Amniotic stem cell (primary cell): Measurements from ENCODE around the gene GNG2.

Source experiments
- DNase-seq: peaks from one replicate; lab custom pipeline; 2025; lab: John Stamatoyannopoulos, UW

GNG2 gene

DNA sequence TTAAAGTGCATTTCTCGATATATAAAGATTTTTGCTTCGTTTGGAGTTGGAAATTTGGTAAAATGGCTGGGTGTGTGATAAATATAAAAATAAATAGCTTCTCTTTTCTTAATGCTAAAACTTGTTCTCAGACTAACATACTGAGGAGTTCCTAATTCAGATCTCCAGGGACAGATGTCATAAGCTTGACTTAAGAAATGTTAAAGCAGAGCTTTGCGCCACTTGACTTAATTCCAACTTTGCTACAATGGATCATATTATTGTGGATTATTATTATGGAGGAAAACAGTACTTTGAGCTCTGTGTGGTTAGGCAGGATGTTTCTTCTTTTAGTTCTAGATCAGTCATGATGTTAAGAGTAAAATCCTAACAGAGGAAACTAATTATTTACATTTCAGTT is 33.8 kb downstream of the GNG2 start:
- DNase-seq = no peak

DNA sequence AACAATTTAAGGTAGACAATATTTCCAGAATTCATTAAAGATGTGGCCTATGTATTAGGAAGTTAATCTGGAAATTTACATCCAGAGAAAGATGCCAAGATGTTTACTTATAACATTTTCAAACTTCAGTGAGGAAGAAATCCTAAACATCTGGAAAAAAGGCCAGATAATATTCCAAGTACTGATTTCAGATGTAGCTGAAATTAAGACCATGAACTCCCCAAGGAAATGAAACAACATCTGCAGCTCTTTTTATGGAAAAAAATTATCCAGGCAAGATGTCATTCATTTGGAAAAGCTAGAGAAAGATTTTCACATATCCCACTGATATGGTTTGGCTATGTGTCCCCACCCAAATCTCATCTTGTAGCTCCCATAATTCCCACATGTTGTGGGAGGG is 35.0 kb downstream of the GNG2 start:
- DNase-seq = no peak

DNA sequence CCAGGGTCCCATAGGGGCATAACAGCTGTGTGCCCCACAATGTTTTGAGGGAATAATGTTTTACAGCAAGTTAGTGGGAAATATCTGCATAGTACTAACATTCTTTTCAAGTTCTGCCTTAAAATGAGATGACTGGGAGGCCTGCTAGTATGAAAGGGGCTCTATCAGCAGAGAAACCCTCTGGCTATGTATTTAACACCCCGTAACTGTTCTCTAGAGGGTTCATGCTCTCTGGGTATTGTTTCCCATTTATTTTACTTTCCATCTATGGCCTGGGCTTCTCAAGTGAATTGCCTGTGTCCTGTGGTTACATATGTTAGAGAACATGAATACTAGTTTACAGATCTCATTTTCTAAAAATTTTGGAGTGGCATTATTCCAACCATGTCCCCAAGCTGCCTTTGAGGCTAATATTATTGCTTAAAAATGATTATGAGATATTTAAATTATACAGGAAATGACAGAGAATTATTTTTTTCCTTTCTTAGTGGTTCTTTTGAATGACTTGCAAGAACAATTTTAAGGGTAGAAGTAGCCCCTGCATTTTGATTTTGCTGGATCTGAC is 37.5 kb downstream of the GNG2 start:
- no peak for DNase-seq

DNA sequence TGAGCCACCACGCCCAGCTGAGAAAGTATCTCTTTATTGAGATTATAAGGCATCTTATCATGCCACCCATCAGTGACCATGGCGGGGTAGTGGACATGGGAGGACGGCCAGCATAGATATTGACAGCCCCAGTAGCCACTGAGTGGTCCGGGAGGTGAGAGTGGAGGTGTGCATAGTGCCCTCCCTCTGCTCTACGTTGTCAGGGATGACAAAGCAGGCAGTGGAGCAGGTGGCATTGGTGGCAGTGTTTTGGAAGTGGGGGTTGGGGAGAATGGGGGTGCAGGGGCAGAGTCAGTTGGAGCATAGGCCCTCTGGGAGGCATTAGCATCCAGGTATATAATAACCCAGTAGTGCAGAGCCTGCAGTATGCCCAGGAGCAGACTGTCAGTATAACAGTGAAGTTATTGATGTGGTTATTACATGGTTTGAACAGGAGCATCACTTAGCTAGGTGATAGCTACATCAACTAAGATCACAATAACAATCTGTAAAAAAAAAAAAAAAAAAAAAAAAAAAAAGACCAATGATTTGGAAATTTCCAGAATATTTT is 41.1 kb downstream of the GNG2 start:
- DNase-seq = no peak

DNA sequence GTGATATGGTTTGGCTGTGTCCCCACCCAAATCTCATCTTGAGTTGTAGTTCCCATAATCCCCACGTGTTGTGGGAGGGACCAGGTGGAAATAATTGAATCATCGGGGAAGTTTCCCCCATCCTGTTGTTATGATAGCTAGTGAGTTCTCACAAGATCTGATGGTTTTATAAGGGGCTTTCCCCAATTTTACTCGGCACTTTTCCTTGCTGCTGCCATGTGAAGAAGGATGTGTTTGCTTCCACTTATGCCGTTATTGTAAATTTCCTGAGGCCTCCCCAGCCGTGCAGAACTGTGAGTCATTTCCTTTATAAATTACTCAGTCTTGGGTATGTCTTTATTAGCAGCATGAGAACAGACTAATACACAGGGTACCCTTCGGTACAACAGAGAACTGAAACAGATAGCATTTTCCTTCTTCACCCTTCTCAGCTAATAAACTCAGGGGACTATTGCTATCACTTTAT is 45.3 kb downstream of the GNG2 start:
- DNase-seq = peak; percentile 10

DNA sequence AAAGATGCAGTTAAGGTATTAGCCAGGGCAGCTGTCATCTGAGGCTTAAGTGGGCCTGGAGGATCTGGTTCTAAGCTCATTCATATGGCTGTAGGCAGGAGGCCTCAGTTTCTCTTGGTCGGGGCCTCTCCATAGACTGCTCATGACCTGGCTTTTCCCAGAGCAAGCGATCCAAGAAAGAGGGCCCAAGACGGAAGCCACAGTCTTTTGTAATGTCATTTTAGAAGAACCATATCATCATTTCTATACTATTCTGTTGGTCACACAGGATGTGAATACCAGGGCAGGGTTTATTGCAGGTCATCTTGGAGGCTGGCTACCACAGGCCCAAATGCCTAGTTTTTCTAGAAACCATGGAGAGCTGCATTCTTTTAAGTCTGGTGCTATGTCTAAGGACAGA is 47.7 kb downstream of the GNG2 start:
- DNase-seq = no peak

DNA sequence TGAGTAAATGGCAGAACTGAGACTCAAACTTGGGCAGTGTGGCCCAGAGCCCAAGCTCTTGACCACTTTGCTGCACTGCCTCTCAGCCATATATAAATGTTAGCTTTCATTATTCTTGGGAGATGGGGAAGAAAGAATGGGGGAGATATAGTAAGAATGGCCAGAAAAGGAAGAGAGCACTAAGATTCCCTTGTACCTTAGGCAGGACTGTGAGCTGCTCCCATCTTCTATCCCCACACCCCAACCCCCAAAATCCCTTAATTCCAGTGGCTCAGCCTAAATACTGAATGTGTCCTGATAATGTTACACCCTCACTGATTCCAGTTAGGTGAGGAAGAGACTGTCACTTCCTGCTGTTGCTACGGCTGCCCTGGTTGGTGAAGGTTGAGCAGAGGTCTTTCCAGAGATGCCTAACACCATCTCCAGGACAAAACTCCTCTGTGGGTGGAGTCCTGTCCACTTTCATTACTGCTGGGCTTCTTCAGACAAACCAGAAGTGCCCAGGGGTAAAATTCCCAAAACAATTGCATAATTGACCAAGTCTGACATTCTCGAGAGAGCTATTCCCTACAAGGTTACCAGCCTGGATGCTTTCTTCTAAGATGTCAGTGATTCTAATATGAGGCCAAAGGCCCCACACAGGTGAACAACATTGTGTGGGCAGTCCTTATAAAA is 51.8 kb downstream of the GNG2 start:
- no peak for DNase-seq

DNA sequence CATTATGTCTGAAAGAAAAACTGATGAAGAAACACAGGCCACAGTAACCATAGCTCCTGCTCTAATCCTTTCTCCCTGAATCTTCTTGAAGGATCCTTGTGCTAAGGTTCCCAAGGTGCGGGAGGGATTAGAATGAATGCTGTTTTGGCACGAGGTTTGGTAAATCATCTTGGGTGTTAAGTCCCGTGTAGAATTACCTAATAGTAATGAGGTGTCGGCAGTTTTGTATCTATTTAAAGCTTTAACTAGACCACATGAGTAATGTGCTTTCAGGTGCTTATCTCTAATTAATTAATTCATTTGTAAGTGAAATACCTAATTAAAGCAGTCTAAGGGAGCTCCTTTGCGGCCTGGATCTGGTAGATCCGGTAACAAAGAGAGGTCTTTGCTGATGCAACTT is 53.9 kb downstream of the GNG2 start:
- DNase-seq = no peak

DNA sequence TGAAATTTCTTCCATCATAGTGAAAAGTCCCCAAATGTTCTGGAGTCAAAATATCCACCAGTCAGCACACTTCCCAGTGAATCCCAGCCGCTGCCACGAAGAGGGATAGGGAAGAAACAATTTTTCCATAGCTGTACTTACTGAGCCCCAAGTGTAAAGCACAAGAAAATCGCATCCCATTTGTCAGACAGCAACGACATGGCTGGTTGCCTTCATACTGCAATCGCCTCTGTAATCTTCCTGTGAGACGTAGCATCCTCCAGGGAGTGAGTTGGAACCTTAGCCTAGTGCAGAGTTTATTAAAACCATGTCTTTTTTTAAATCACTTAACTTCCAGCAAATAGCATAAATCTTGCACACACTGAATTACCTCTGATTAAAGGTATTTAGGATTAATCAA is 56.8 kb downstream of the GNG2 start:
- no peak for DNase-seq

DNA sequence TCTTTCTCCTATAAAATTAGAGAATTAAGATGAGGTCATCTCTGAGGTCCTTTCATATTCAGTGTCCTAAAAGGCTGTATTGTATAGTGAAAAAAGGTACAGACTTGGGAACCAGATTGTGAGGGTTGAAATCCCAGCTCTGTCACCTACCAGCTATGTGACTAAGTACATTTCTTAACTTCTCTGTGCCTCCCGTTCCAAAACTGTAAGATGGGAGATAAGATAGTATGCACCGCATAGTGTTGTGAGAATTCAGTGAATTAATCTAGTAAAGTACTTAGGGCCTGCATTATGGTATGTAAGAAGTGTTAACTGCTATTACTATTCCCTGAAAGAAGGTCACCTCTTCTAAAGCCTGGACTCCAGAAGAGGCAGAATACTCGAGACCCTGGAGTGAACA is 60.6 kb downstream of the GNG2 start:
- no peak for DNase-seq

DNA sequence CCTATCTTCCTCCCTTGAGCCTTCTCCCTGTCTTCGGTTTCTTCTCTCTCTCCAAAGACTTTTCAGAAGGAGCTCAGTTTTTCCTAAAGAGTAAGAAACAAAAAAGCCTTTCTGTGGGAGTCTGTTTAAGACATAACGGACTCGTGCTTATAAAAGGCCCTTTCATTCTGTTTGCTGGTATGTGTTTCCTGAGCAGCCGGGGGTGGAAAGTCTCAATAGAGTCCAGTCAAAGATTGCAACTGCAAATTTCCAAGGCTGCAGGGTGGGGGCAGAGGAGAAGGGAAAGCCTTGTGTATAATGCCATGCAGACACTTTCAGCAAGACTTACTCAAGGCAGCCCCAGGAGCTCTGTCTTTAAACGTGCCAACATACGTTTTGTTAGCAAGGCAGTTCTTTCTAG is 62.2 kb downstream of the GNG2 start:
- no peak for DNase-seq

DNA sequence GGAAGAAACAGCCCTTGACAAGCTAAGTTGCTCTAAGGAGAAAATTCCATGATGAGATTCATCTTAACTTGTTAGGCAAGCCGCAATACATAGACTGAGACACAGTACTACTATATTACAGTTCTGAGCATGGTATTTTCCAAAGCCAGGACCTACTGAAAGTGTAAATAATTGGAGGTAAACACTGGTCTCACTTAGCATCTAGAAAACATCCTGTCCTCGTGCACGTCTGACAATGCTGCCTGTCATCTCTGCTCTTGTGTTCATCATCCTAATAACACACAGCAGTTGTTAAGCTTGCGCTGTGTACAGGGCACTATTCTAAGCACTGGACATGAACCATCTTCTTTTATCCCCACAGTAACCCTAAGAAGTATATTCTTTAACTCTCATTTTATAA is 64.2 kb downstream of the GNG2 start:
- no peak for DNase-seq

DNA sequence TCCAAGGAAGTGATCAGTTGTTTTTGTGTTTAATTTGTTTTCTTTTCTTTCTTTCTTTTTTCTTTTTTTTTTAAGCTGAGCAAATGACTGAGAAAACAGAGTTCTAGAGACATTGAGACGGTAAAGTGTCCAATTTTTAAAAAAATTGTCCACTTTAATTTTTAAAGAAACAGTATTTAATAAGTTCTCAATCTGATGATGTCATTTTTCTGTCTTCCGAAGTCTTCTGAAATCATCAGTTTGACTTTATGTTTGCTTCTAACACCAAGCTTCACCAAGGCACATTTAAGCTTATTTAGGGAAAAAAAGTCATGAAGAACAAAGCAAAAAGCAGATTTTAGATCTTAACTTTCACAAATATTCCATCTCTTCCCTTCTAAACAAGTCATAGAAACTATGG is 65.6 kb downstream of the GNG2 start:
- no peak for DNase-seq

DNA sequence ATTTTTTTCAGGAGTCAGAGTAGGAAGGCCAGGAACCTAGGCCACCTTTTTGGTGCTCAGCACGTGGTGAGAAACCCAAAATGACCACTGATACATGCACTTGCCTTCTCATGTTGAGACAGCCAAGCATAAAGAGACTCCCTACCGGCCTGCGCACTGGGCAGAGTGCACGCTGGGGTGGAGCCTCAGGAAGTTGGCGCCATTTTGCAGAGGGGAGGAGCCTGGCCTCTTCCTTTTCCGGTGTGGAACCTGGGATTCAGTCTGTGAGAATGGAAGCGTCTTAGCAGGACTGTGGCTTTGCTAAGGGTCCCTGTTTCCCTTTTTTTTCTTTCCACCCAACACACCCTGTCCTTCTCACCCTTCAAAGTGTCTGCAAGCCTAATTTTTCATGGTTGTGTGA is 66.0 kb downstream of the GNG2 start:
- DNase-seq = no peak

DNA sequence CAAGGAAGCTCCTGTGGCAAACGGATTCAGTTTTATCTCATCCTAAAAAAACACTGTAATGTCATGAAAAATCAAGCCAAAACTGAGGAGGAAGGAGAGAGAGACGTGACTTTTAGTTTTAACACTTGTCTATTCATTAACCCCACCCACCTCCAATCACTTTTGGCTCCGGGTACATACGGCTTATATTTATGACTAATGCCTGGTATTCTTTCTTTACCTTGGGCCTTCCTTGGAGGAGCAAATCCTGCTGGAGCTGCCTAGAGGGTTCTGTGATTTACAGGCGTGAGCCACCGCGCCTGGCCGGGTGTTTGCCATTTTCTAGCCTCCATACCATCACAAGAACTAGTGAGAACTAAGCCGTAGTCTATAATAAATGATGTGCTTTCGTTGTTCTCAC is 68.2 kb downstream of the GNG2 start:
- no peak for DNase-seq

DNA sequence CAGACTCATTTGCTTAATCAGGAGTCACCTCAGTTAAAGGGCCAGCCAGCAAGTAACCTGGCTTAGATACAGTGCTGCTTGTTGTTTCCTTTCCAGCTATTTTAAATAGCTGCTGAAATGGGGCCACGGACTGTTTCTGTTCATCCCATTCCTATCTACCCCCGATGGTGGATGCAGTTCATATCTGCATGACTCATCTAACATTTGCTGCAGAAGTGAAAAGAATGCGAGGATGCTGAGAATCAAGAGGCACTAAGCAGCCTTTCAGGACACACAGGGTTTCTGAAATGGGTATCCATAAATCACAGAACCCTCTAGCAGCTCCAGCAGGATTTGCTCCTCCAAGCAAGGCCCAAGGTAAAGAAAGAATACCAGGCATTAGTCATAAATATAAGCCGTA is 68.8 kb downstream of the GNG2 start:
- DNase-seq = no peak

DNA sequence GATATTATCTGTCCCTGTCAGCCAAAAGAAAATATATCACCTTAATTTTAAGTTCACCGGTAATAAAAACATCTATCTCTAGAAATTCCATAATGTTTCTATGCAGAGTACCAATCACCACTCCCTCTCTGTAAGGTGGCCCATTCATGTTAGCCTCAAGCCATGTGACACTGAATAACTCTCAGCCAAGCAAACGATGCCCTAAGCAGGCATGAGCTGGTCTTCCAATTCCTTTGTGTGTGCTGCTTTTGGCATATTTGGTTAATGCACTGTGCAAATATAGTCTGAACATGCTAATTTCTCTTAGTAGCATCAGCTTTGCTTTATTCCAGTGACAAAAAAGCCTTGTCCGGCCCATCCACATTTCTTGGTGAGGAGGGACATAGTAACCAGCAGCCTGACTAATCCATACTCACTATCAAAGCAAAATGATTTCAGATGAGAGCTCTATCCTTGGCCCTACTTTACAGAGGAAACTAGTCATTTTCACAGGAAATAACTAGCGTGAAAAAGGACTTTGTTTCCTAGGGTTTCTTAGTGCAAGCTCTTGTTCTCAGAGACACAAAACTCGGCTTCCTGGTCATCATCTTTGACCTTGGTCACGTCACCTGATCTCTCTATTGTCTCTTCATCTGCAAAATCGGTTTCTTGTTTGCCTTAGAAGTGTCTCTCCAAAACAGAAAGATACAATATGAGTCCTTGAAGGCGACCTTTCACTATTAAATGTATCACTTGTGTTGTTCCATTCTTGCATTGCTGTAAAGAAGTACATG is 69.7 kb downstream of the GNG2 start:
- DNase-seq = no peak

DNA sequence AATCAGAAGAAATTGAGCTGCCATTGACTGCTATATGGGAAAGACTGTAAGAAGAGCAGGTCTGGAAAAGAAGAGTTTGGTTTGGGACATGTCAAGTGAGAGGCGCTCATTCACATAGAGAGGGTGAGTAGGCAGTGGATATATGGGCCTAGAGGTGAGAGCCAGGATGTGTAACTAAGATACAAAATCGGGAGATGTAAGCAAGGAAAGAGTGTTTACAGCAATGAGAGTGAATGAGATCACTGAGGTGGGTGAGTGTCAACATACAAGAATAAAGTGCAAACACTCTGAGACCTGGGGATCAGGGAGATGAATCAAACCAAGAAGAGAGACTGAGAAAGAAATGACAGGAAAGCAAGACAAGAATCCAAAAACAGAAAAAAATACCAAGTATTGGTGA is 70.9 kb downstream of the GNG2 start:
- no peak for DNase-seq

DNA sequence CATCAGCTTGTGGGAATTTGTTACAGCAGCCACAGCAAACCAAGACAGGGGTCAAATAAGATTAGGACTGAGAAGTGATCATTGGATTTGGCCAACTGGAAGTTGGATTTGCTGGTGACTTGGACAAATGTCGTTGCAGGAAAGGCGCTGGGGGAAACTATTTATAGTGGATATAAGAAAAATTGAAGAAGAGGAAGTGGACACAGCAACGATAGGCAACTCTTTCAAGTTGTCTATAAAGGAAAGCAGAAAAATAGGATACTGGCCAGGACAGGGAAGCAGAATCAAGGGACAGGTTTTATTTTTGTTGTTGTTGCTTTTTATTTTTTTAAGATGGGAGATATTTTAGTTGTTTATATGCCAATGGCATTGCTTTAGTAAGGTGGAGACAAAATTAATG is 72.8 kb downstream of the GNG2 start:
- DNase-seq = no peak

DNA sequence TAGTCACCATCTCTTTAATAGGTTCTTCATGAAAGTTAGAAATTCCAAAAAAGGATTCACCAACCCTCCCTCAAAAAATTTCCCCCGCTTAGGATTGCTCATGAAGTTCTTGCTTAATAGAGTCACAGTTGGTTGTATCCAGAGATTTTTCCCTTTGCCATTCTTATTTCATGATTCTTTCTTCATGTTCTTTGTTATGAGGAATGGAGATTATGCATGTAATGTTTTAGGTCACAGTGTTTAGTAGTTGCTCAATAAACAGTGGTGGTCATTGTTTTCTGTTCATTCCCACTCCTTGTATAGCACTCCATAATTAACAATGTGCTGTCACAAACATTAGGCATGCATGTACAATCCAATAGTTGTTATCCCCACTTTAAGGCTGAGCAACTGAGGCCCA is 77.7 kb downstream of the GNG2 start:
- no peak for DNase-seq

DNA sequence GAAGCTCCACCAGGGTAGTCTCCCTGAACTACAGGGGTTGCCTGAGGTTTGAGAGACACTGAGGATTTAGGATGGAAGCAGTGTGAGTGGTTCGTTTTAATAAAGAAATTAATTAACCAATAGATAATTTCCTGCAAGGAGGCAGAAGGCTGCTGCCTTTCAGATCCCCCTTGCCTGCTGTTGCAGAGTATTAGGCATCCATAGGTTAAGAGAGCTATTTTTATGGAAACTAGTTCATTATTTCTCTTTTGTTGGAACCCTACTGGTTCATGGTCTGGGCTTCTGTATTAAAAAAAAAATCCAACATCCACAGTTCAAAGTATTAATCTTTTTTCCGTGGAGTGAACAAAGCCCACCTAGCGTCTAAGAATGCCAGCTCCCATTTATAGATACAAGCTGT is 78.4 kb downstream of the GNG2 start:
- DNase-seq = no peak

DNA sequence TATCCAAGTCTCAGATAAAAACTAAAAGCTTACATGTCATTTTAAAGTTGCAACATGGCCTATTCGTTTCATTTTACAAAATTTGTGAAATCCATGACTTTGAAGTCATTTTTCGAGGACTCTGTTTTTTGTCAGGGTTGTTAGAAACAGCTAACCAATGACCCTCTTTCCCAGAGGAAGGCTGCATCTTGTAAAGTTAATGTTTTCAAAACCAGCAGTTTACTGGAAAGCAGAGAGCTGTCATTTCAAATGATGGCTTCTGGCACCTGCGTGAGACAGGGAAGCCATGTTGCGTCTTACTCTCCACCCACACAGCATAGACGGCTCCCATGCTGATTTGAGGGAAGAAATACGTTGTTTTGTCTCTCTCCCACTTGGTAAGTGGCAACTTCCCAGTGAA is 78.8 kb downstream of the GNG2 start:
- DNase-seq = no peak

DNA sequence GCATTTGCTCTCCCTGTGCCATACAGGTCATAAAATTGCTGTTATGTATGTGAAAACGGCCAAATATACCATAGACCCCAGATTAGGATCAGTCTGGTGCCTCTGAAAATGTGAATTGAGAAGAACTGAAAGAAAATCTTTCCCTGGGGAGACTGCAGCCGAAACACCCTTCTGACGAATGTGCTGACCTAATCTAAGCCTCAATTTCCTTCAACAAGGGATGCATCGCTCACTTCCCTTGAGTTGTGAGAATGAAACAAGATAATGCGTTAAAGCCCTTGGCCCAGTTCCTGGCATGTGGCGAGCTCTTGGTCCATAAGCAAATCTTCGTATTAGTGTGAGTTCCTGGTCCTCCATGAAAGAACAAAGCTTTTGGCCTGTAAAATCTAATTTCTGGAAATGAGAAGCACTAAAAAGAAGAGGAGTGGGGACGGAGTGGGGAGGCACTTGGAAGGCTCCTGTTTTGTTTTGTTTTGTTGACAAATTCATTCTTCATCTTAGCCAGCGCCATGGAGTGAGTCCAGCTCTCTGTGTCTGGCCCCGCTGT is 79.4 kb downstream of the GNG2 start:
- no peak for DNase-seq
